Activated naive CD8-positive, alpha-beta T cell treated with anti-CD3 and anti-CD28 coated beads, Interleukin-2, amount 50 U/mL, for 24 hours (primary cell): ENCODE results near the gene LRRC14B.
"Not testable (repeated sequence)": the region's sequence is repeated elsewhere in the genome, so short reads cannot be mapped to it uniquely, and the experiment has no call there.

Experiments
- ATAC-seq: fragments of 150-1000 bp; cut with Tn5 transposase; one replicate; pipeline ENCODE4 v1.10.0; 2021
- DNase-seq: peaks from one replicate; pipeline ENCODE4 v3.0.0; 2021
- H3K27ac Mint-ChIP-seq: one replicate; pipeline ENCODE4 v1.8.0; 2021; ENCODE audit warnings: mild to moderate bottlenecking, mixed read lengths
- H3K27me3 Mint-ChIP-seq: one replicate; pipeline ENCODE4 v1.8.0; 2021; ENCODE audit warnings: mixed read lengths
- H3K36me3 Mint-ChIP-seq: one replicate; pipeline ENCODE4 v1.8.0; 2021; ENCODE audit warnings: low read depth, mixed read lengths
- H3K4me1 Mint-ChIP-seq: one replicate; pipeline ENCODE4 v1.8.0; 2021; ENCODE audit warnings: mixed read lengths
- H3K4me3 Mint-ChIP-seq: one replicate; pipeline ENCODE4 v1.8.0; 2021; ENCODE audit warnings: mild to moderate bottlenecking, moderate library complexity, mixed read lengths
- H3K9me3 Mint-ChIP-seq: one replicate; pipeline ENCODE4 v1.8.0; 2021; ENCODE audit warnings: mixed read lengths

The LRRC14B gene

GRCh38 chr5:199950-200645, 8.8 kb downstream of the LRRC14B start:
- DNase-seq (no peak), ATAC-seq (no peak)
- Mint-ChIP-seq H3K27me3 (no peaks in the 10 kb centered on the region), H3K4me3 (no peak overlapping the region), H3K36me3 (peaks cover 9% of the 10 kb centered on the region), H3K4me1 (no peaks in the 10 kb centered on the region), H3K27ac (no peak overlapping the region), H3K9me3 (no peaks in the 10 kb centered on the region)

- H3K36me3 Mint-ChIP-seq: peaks cover 9% of the 10 kb centered on the region
- no peak for ATAC-seq
- DNase-seq: no peak
- H3K4me1 Mint-ChIP-seq: no peaks in the 10 kb centered on the region
- H3K27ac Mint-ChIP-seq: no peak overlapping the region
- H3K9me3 Mint-ChIP-seq: no peaks in the 10 kb centered on the region
- H3K27me3 Mint-ChIP-seq: no peaks in the 10 kb centered on the region
- H3K4me3 Mint-ChIP-seq: no peak overlapping the region
Measured at GRCh38 chr5:200985-201384, 9.7 kb downstream of the LRRC14B start.

DNA sequence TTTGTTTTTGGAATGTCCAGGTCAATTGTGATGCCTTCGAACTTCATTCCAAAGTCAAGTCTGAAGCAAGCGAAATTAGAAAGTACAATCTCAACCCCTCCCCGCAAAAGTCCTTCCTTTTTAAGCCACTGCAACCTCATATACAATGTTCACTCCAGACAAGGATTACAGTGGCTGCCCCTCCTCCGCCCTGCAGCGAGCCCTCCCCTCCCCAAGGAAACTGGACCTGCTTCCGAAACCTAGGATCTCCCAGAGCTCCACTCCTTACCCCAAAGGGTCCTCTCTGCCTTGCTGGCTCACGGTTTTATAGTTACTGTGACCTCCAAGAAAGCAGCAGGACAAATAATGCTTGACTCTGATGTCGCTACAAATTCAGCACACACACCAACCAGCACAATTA, 10.4 kb downstream of the LRRC14B start:
- no peaks in the 10 kb centered on the region for H3K27me3 Mint-ChIP-seq
- ATAC-seq (no peak), DNase-seq (no peak)
- H3K4me3 Mint-ChIP-seq: no peak overlapping the region
- H3K4me1 Mint-ChIP-seq: no peaks in the 10 kb centered on the region
- no peak overlapping the region for H3K27ac Mint-ChIP-seq
- no peaks in the 10 kb centered on the region for H3K9me3 Mint-ChIP-seq
- H3K36me3 Mint-ChIP-seq: peaks cover 9% of the 10 kb centered on the region

- no peaks in the 10 kb centered on the region for H3K9me3 Mint-ChIP-seq
- ATAC-seq: no peak
- no peak overlapping the region for H3K27ac Mint-ChIP-seq
- H3K36me3 Mint-ChIP-seq: peaks cover 20% of the 10 kb centered on the region
- H3K27me3 Mint-ChIP-seq: no peaks in the 10 kb centered on the region
- H3K4me3 Mint-ChIP-seq: no peak overlapping the region
- peaks cover 2% of the 10 kb centered on the region for H3K4me1 Mint-ChIP-seq
- DNase-seq: no peak
Measured at GRCh38 chr5:203246-203930, 12.1 kb downstream of the LRRC14B start.

GRCh38 chr5:204001-204400, 12.7 kb downstream of the LRRC14B start:
- Mint-ChIP-seq H3K27me3 (no peaks in the 10 kb centered on the region), H3K4me1 (peaks cover 5% of the 10 kb centered on the region), H3K9me3 (no peaks in the 10 kb centered on the region), H3K27ac (no peak overlapping the region), H3K36me3 (peaks cover 20% of the 10 kb centered on the region), H3K4me3 (no peak overlapping the region)
- ATAC-seq: no peak
- no peak for DNase-seq

DNA sequence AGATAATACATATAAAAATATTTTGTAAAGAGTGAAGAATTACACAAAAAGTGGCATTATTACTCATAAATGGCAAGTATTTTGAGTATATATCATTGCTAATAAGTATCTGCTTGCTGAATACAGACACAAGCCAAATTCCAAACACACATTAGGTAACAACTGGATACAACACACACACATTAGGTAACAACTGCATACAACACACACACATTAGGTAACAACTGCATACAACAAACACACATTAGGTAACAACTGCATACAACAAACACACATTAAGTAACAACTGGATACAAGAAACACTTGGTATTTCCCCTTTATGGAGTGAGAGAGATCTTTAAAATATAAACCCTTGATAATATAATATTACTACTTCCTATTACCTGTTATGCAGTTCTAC, 13.2 kb downstream of the LRRC14B start:
- Mint-ChIP-seq H3K9me3 (no peaks in the 10 kb centered on the region), H3K4me3 (no peak overlapping the region), H3K36me3 (peaks cover 20% of the 10 kb centered on the region), H3K4me1 (peaks cover 5% of the 10 kb centered on the region), H3K27me3 (no peaks in the 10 kb centered on the region), H3K27ac (no peak overlapping the region)
- ATAC-seq (no peak), DNase-seq (no peak)

DNA sequence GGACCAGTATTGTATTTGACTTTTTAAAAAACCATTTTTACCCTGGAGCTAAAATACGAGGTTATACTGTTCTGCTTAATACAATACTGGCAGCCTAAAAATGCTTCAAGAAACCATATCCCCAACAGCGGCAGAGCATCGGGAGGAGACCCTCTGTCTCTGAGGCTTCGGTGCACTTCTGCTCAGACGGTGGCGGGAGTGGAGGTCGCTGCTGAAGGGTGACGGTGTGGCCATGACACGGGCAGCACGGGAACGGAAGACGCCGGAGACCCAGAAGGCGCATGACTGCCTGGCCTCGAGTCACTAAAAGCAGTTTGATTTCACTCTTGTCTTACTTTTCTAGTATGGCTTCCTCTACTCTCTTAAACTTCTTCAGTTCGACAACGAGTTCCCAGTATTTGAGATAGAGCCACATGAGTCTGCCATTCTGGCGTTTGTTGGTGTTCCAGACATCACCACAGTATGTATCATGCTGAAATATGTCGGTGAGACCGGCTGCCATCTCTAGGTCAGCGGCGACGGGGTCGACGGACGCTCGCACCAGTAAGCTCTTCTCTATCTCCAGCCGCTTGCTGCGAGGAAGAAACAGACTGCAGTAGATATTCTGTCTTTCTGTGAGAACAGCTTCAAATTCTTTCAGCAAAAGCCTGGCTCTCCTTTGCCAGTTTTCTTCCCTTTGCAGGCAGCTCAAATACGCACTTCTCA, 13.8 kb downstream of the LRRC14B start:
- DNase-seq (no peak), ATAC-seq (no peak)
- no peak overlapping the region for H3K4me3 Mint-ChIP-seq
- H3K36me3 Mint-ChIP-seq: peaks cover 20% of the 10 kb centered on the region
- H3K4me1 Mint-ChIP-seq: peaks cover 12% of the 10 kb centered on the region
- no peak overlapping the region for H3K27ac Mint-ChIP-seq
- H3K9me3 Mint-ChIP-seq: no peaks in the 10 kb centered on the region
- no peaks in the 10 kb centered on the region for H3K27me3 Mint-ChIP-seq

- ATAC-seq: no peak
- H3K36me3 Mint-ChIP-seq: peaks cover 21% of the 10 kb centered on the region
- no peak for DNase-seq
- peaks cover 16% of the 10 kb centered on the region for H3K4me1 Mint-ChIP-seq
- no peaks in the 10 kb centered on the region for H3K9me3 Mint-ChIP-seq
- no peak overlapping the region for H3K4me3 Mint-ChIP-seq
- no peak overlapping the region for H3K27ac Mint-ChIP-seq
- no peaks in the 10 kb centered on the region for H3K27me3 Mint-ChIP-seq
Measured at GRCh38 chr5:206406-206805, 15.1 kb downstream of the LRRC14B start.

- Mint-ChIP-seq H3K36me3 (peaks cover 21% of the 10 kb centered on the region), H3K4me3 (no peak overlapping the region), H3K4me1 (peaks cover 16% of the 10 kb centered on the region), H3K27ac (no peak overlapping the region), H3K9me3 (no peaks in the 10 kb centered on the region), H3K27me3 (no peaks in the 10 kb centered on the region)
- ATAC-seq: no peak
- no peak for DNase-seq
Measured at GRCh38 chr5:206927-207536, 15.7 kb downstream of the LRRC14B start.

- H3K36me3 Mint-ChIP-seq: peaks cover 20% of the 10 kb centered on the region
- DNase-seq (no peak), ATAC-seq (no peak)
- H3K4me1 Mint-ChIP-seq: peaks cover 16% of the 10 kb centered on the region
- H3K27ac Mint-ChIP-seq: no peak overlapping the region
- no peak overlapping the region for H3K4me3 Mint-ChIP-seq
- H3K9me3 Mint-ChIP-seq: no peaks in the 10 kb centered on the region
- no peaks in the 10 kb centered on the region for H3K27me3 Mint-ChIP-seq
Measured at GRCh38 chr5:207599-207998, 16.3 kb downstream of the LRRC14B start.

- no peaks in the 10 kb centered on the region for H3K9me3 Mint-ChIP-seq
- H3K27ac Mint-ChIP-seq: no peak overlapping the region
- ATAC-seq: no peak
- no peak for DNase-seq
- H3K4me1 Mint-ChIP-seq: peaks cover 18% of the 10 kb centered on the region
- H3K36me3 Mint-ChIP-seq: peaks cover 20% of the 10 kb centered on the region
- no peak overlapping the region for H3K4me3 Mint-ChIP-seq
- H3K27me3 Mint-ChIP-seq: no peaks in the 10 kb centered on the region
Measured at GRCh38 chr5:208449-209114, 17.3 kb downstream of the LRRC14B start.

- Mint-ChIP-seq H3K27me3 (no peaks in the 10 kb centered on the region), H3K4me3 (peak overlapping the region; percentile 2), H3K9me3 (no peaks in the 10 kb centered on the region), H3K4me1 (peaks cover 42% of the 10 kb centered on the region), H3K27ac (peak overlapping the region; percentile 88), H3K36me3 (peaks cover 18% of the 10 kb centered on the region)
- DNase-seq (no peak), ATAC-seq (no peak)
Measured at GRCh38 chr5:213803-214395, 22.6 kb downstream of the LRRC14B start.

- Mint-ChIP-seq H3K27ac (peak overlapping the region; percentile 88), H3K4me1 (peaks cover 39% of the 10 kb centered on the region), H3K4me3 (peak overlapping the region; percentile 57), H3K36me3 (peaks cover 18% of the 10 kb centered on the region)
- DNase-seq, H3K27me3 Mint-ChIP-seq, H3K9me3 Mint-ChIP-seq: not testable (repeated sequence)
- peak; percentile 53 for ATAC-seq
Measured at GRCh38 chr5:215256-215655, 24.0 kb downstream of the LRRC14B start.

DNA sequence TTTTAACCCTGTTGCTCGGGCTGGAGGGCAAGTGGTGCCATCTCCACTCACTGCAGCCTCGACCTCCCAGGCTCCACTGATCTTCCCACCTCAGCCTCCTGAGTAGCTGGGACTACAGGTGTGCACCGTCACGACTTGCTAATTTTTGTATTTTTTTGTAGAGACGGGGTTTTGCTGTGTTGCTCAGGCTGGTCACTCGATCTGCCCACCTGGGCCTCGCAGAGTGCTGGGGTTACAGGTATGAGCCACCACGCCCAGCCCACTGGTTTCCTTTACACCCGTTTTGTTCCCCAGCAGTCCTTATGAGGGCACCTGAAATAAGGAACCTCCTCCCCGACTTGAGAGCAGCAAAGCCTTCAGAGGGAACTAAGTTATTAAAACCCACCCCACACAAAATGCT, 24.8 kb downstream of the LRRC14B start:
- peak overlapping the region; percentile 57 for H3K4me3 Mint-ChIP-seq
- peaks cover 22% of the 10 kb centered on the region for H3K36me3 Mint-ChIP-seq
- not testable (repeated sequence) for ATAC-seq, DNase-seq, H3K27me3 Mint-ChIP-seq, H3K9me3 Mint-ChIP-seq
- H3K4me1 Mint-ChIP-seq: peaks cover 44% of the 10 kb centered on the region
- H3K27ac Mint-ChIP-seq: peak overlapping the region; percentile 88
